MM.1S (cell line): ENCODE results near the gene USP37.

ENCODE experiments used
- DNase-seq: peaks from one replicate; pipeline ENCODE4 v3.0.0-alpha.2; 2015
- H2AFZ ChIP-seq: fragments of 300-600 bp; sonication (generic); 2 replicates; pipeline ENCODE4 v1.6.0; 2016; ENCODE audit warnings: antibody characterized with exemption, low read length
- H3F3A ChIP-seq: fragments of 300-600 bp; sonication (generic); 2 replicates; pipeline ENCODE4 v1.6.1; 2016; ENCODE audit warnings: mild to moderate bottlenecking, antibody characterized with exemption, low read length, moderate library complexity, mixed read lengths; ENCODE audit not compliant: insufficient read depth
- H3K27ac ChIP-seq: fragments of 300-600 bp; sonication (generic); 2 replicates; pipeline ENCODE4 v1.5.1; 2016; ENCODE audit warnings: mild to moderate bottlenecking, low read length
- H3K27me3 ChIP-seq: fragments of 300-600 bp; sonication (generic); replicated peaks from 2 replicates; pipeline ENCODE4 v1.6.0; 2016; ENCODE audit warnings: low read length; ENCODE audit not compliant: insufficient read depth
- H3K36me3 ChIP-seq: fragments of 300-600 bp; sonication (generic); replicated peaks from 2 replicates; pipeline ENCODE4 v1.6.1; 2016; ENCODE audit warnings: mild to moderate bottlenecking, low read length, mixed read lengths; ENCODE audit not compliant: insufficient read depth
- H3K4me1 ChIP-seq: fragments of 300-600 bp; sonication (generic); 2 replicates; pipeline ENCODE4 v1.6.1; 2016; ENCODE audit warnings: low read length, mixed read lengths
- H3K4me2 ChIP-seq: fragments of 300-600 bp; sonication (generic); 2 replicates; pipeline ENCODE4 v1.6.0; 2016; ENCODE audit warnings: low read depth, low read length
- H3K4me3 ChIP-seq: fragments of 300-600 bp; sonication (generic); 2 replicates; pipeline ENCODE4 v1.5.1; 2016; ENCODE audit warnings: low read length, mixed read lengths
- H3K79me2 ChIP-seq: fragments of 300-600 bp; sonication (generic); 2 replicates; pipeline ENCODE4 v1.6.1; 2016; ENCODE audit warnings: mixed run types, low read length, mixed read lengths
- H3K9ac ChIP-seq: fragments of 300-600 bp; sonication (generic); 2 replicates; pipeline ENCODE4 v1.6.1; 2016; ENCODE audit warnings: low read length, mixed read lengths
- H3K9me2 ChIP-seq: fragments of 300-600 bp; sonication (generic); replicated peaks from 2 replicates; pipeline ENCODE4 v1.6.1; 2016; ENCODE audit warnings: mild to moderate bottlenecking, low read length, mixed read lengths; ENCODE audit not compliant: insufficient read depth
- H3K9me3 ChIP-seq: fragments of 300-600 bp; sonication (generic); replicated peaks from 2 replicates; pipeline ENCODE4 v1.6.1; 2016; ENCODE audit warnings: mild to moderate bottlenecking, low read length, mixed read lengths; ENCODE audit not compliant: insufficient read depth
- H4K20me1 ChIP-seq: fragments of 300-600 bp; sonication (generic); 2 replicates; pipeline ENCODE4 v1.6.1; 2016; ENCODE audit warnings: mild to moderate bottlenecking, low read length, moderate library complexity, mixed read lengths; ENCODE audit not compliant: insufficient read depth
- CTCF ChIP-seq: fragments of 300-600 bp; sonication (generic); IDR thresholded peaks from 2 replicates; pipeline ENCODE4 v1.5.1; 2016; ENCODE audit warnings: antibody characterized with exemption, low read length, mixed read lengths
- EZH2 ChIP-seq: fragments of 300-600 bp; sonication (generic); optimal IDR thresholded peaks from 2 replicates; pipeline ENCODE3; 2017; ENCODE audit warnings: low read depth, mild to moderate bottlenecking, antibody characterized with exemption, low read length, mixed read lengths
- EZH2phosphoT487 ChIP-seq: fragments of 300-600 bp; sonication (generic); IDR thresholded peaks from 2 replicates; pipeline ENCODE4 v1.6.1; 2018; ENCODE audit warnings: antibody characterized with exemption, low read length

Gene USP37

GRCh38 chr2:218421027-218421426 is 147.1 kb downstream of the USP37 start:
- Histone ChIP-seq H3K36me3 (no peaks in the 10 kb centered on the region), H4K20me1 (no peaks in the 10 kb centered on the region), H3K9ac (no peak overlapping the region), H3K9me2 (no peaks in the 10 kb centered on the region), H3K4me2 (no peak overlapping the region), H3K9me3 (no peaks in the 10 kb centered on the region), H3K4me3 (no peak overlapping the region), H3F3A (no peaks in the 10 kb centered on the region), H3K27ac (no peak overlapping the region), H2AFZ (no peak overlapping the region), H3K27me3 (no peaks in the 10 kb centered on the region), H3K79me2 (no peaks in the 10 kb centered on the region), H3K4me1 (no peaks in the 10 kb centered on the region)
- TF ChIP-seq EZH2phosphoT487: no peak
- TF ChIP-seq EZH2: no peak
- DNase-seq: no peak

- Histone ChIP-seq H3K4me2 (no peak overlapping the region), H3F3A (no peaks in the 10 kb centered on the region), H4K20me1 (no peaks in the 10 kb centered on the region), H3K79me2 (no peaks in the 10 kb centered on the region), H3K9me2 (no peaks in the 10 kb centered on the region), H3K27me3 (no peaks in the 10 kb centered on the region), H3K4me1 (no peaks in the 10 kb centered on the region), H3K36me3 (no peaks in the 10 kb centered on the region), H3K27ac (no peak overlapping the region), H2AFZ (no peak overlapping the region), H3K4me3 (no peak overlapping the region), H3K9ac (no peak overlapping the region), H3K9me3 (no peaks in the 10 kb centered on the region)
- TF ChIP-seq EZH2: no peak
- no peak for DNase-seq
Measured at GRCh38 chr2:218419630-218420216, 148.4 kb downstream of the USP37 start.

GRCh38 chr2:218418717-218419458 is 149.3 kb downstream of the USP37 start, which contains the start of gene VIL1:
VIL1 (plus strand) TSS chr2:218419123; CDS start chr2:218423779, 4,656 bp downstream.
- H3K9ac ChIP-seq: no peak within 1 kb of the TSS
- H3K9me3 ChIP-seq: no peaks in the 10 kb centered on the region
- no peak for DNase-seq
- no peaks in the 10 kb centered on the region for H3K4me1 ChIP-seq
- no peaks in the 10 kb centered on the region for H3K36me3 ChIP-seq
- H3K27me3 ChIP-seq: no peaks in the 10 kb centered on the region
- no peaks in the 10 kb centered on the region for H3K79me2 ChIP-seq
- H4K20me1 ChIP-seq: no peaks in the 10 kb centered on the region
- H3K4me3 ChIP-seq: no peak within 1 kb of the TSS
- no peak within 1 kb of the TSS for H3K4me2 ChIP-seq
- H2AFZ ChIP-seq: no peak within 1 kb of the TSS
- no peak within 1 kb of the TSS for H3K27ac ChIP-seq
- no peaks in the 10 kb centered on the region for H3K9me2 ChIP-seq
- TF ChIP-seq CTCF: no peak
- TF ChIP-seq EZH2phosphoT487: no peak
- no peak for TF ChIP-seq EZH2
- H3F3A ChIP-seq: no peaks in the 10 kb centered on the region

- no peaks in the 10 kb centered on the region for H3K9me3 ChIP-seq
- no peak overlapping the region for H3K27ac ChIP-seq
- no peaks in the 10 kb centered on the region for H4K20me1 ChIP-seq
- H3F3A ChIP-seq: no peaks in the 10 kb centered on the region
- H3K4me2 ChIP-seq: no peak overlapping the region
- no peaks in the 10 kb centered on the region for H3K79me2 ChIP-seq
- TF ChIP-seq CTCF (no peak), EZH2phosphoT487 (no peak), EZH2 (no peak)
- H2AFZ ChIP-seq: no peak overlapping the region
- no peaks in the 10 kb centered on the region for H3K27me3 ChIP-seq
- H3K4me1 ChIP-seq: no peaks in the 10 kb centered on the region
- no peaks in the 10 kb centered on the region for H3K9me2 ChIP-seq
- DNase-seq: no peak
- no peak overlapping the region for H3K4me3 ChIP-seq
- no peak overlapping the region for H3K9ac ChIP-seq
- no peaks in the 10 kb centered on the region for H3K36me3 ChIP-seq
Measured at GRCh38 chr2:218418321-218418716, 149.8 kb downstream of the USP37 start.
